Karpas-422 (cell line): ENCODE measurements around the gene FAM174C. TPM values are rescaled to one million over a fixed set of nuclear protein-coding genes. Genes with fewer than 3 reads are reported as not detected.

Experiments
- DNase-seq: peaks from one replicate; pipeline ENCODE4 v3.0.0-alpha.2; 2015
- H2AFZ ChIP-seq: fragments of 200-600 bp; sonication (generic); 2 replicates; pipeline ENCODE4 v1.6.1; 2014; ENCODE audit warnings: antibody characterized with exemption, low read length, mixed read lengths
- H3K27ac ChIP-seq: fragments of 200-600 bp; sonication (generic); 2 replicates; pipeline ENCODE4 v1.5.1; 2014; ENCODE audit warnings: mild to moderate bottlenecking, low read length, moderate library complexity
- H3K27me3 ChIP-seq: fragments of 200-600 bp; sonication (generic); 2 replicates; pipeline ENCODE4 v1.6.1; 2014; ENCODE audit warnings: low read length, mixed read lengths
- H3K36me3 ChIP-seq: fragments of 200-600 bp; sonication (generic); 2 replicates; pipeline ENCODE4 v1.6.1; 2014; ENCODE audit warnings: low read length, mixed read lengths; ENCODE audit not compliant: insufficient read depth
- H3K4me1 ChIP-seq: fragments of 200-600 bp; sonication (generic); 2 replicates; pipeline ENCODE4 v1.6.1; 2014; ENCODE audit warnings: mild to moderate bottlenecking, low read length, mixed read lengths
- H3K4me2 ChIP-seq: fragments of 200-600 bp; sonication (generic); 2 replicates; pipeline ENCODE4 v1.6.1; 2014; ENCODE audit warnings: low read length, low read depth, mild to moderate bottlenecking; ENCODE audit not compliant: poor library complexity, severe bottlenecking
- H3K4me3 ChIP-seq: fragments of 200-600 bp; sonication (generic); 2 replicates; pipeline ENCODE4 v1.5.1; 2014; ENCODE audit warnings: mild to moderate bottlenecking, antibody characterized with exemption, low read length, mixed read lengths
- H3K79me2 ChIP-seq: fragments of 200-600 bp; sonication (generic); 2 replicates; pipeline ENCODE4 v1.6.1; 2014; ENCODE audit warnings: mild to moderate bottlenecking, low read length, mixed read lengths
- H3K9ac ChIP-seq: fragments of 200-600 bp; sonication (generic); 2 replicates; pipeline ENCODE4 v1.6.0; 2014; ENCODE audit warnings: low read length
- H3K9me2 ChIP-seq: fragments of 200-600 bp; sonication (generic), shearing (Covaris generic); replicated peaks from 2 replicates; pipeline ENCODE4 v1.6.0; 2014; ENCODE audit warnings: mild to moderate bottlenecking, low read length, moderate library complexity; ENCODE audit not compliant: insufficient read depth
- H3K9me3 ChIP-seq: fragments of 300-700, 200-600 bp; sonication (generic); 2 replicates; pipeline ENCODE4 v1.6.1; 2014; ENCODE audit warnings: low read length, mixed read lengths
- H4K20me1 ChIP-seq: fragments of 200-600 bp; sonication (generic); 2 replicates; pipeline ENCODE4 v1.6.1; 2014; ENCODE audit warnings: mild to moderate bottlenecking, antibody characterized with exemption, low read length, low read depth; ENCODE audit not compliant: insufficient read depth
- total RNA-seq: library from RNA; depleted of rRNA; stranded (reverse); fragments of >200 nt; shearing (Covaris generic); gene quantifications from 2 replicates; pipeline ENCODE4 v1.2.3, GENCODE V29; 2014; ENCODE audit warnings: low replicate concordance; rRNA removed

The FAM174C gene
- total RNA-seq, 1 experiment from 2014 or later: 32.7 TPM

DNA sequence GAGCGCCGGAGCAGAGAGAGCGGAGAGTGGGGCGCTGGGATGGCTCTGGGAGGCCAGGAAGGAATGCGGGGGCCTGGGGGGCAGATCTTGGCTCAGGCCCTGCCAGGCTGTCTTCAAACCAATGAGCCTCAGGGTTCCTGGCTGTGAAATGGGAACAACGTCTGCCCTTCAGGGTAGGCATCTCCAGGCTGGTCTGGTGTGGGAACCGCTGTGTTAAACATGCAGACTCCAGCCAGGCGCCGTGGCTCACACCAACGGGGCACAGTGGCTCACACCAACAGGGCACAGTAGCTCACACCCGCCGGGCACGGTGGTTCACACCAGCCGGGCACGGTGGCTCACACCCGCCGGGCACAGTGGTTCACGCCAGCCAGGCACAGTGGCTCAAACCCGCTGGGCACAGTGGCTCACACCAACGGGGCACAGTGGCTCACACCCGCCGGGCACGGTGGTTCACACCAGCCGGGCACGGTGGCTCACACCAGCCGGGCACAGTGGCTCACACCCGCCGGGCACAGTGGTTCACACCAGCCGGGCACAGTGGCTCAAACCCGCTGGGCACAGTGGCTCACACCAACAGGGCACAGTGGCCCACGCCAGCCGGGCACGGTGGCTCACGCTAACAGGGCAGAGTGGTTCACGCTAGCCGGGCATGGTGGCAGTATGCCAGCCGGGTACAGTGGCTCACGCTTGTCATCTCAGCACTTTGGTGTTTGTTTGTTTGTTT is 50.4 kb downstream of the FAM174C start:
- H3K36me3 ChIP-seq: no peaks in the 10 kb centered on the region
- no peaks in the 10 kb centered on the region for H3K9me2 ChIP-seq
- DNase-seq: no peak
- H3K4me1 ChIP-seq: no peaks in the 10 kb centered on the region
- no peak overlapping the region for H3K4me2 ChIP-seq
- no peak overlapping the region for H2AFZ ChIP-seq
- H3K27ac ChIP-seq: no peak overlapping the region
- H3K9ac ChIP-seq: no peak overlapping the region
- no peaks in the 10 kb centered on the region for H3K9me3 ChIP-seq
- no peaks in the 10 kb centered on the region for H3K27me3 ChIP-seq
- no peaks in the 10 kb centered on the region for H3K79me2 ChIP-seq
- H3K4me3 ChIP-seq: no peak overlapping the region
- H4K20me1 ChIP-seq: no peaks in the 10 kb centered on the region

DNA sequence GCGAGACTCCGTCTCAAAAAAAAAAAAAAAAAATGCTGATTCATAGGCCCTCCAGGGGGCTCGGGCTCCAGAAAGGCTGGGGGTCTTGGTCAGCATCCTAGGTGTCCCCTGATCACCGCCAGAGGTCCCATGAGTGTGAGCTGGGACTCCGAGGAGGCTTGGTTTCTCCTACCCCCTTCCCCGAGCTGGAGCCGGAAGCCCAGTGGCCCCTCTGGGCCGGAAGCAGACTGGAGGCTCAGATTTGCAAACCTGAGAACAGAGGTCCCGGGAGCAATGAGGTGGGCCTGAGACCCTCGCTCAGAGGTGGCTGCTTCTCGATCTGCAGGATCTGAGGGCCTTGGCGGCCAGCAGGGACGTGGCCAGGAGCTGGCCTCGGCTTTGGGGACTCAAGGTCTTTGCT is 51.8 kb downstream of the FAM174C start:
- no peaks in the 10 kb centered on the region for H3K9me3 ChIP-seq
- H3K27ac ChIP-seq: no peak overlapping the region
- H3K36me3 ChIP-seq: no peaks in the 10 kb centered on the region
- H2AFZ ChIP-seq: no peak overlapping the region
- H3K4me2 ChIP-seq: no peak overlapping the region
- no peaks in the 10 kb centered on the region for H3K27me3 ChIP-seq
- H3K79me2 ChIP-seq: no peaks in the 10 kb centered on the region
- no peaks in the 10 kb centered on the region for H3K9me2 ChIP-seq
- H3K4me1 ChIP-seq: no peaks in the 10 kb centered on the region
- H3K4me3 ChIP-seq: no peak overlapping the region
- no peak overlapping the region for H3K9ac ChIP-seq
- H4K20me1 ChIP-seq: no peaks in the 10 kb centered on the region
- no peak for DNase-seq

Other genes starting within 250 kb of the FAM174C start
- gene CNN2, start 248.9 kb upstream of the FAM174C start, total RNA-seq: 88.6 and 97.9 TPM in 2 replicates
- 23.8 and 31.7 TPM in 2 replicates for gene ABCA7, start 235.4 kb upstream of the FAM174C start, total RNA-seq
- gene ARHGAP45, start 208.4 kb upstream of the FAM174C start, total RNA-seq: 31.5 and 114 TPM in 2 replicates
- 117 and 222 TPM in 2 replicates for gene POLR2E, start 180.2 kb upstream of the FAM174C start, total RNA-seq
- 286 and 423 TPM in 2 replicates for gene GPX4, start 171.5 kb upstream of the FAM174C start, total RNA-seq
- gene SBNO2, start 101.3 kb upstream of the FAM174C start, total RNA-seq: 7.9 and 17.1 TPM in 2 replicates
- 40.3 and 102 TPM in 2 replicates for gene STK11, start 69.8 kb upstream of the FAM174C start, total RNA-seq
- gene CBARP, start 37.5 kb upstream of the FAM174C start, total RNA-seq: 1.6 and 4.1 TPM in 2 replicates
- 64.3 and 110 TPM in 2 replicates for gene ATP5F1D, start 33.8 kb upstream of the FAM174C start, total RNA-seq
- gene MIDN, start 26.9 kb upstream of the FAM174C start, total RNA-seq: 21.4 and 40.5 TPM in 2 replicates
- gene CIRBP, start 6.2 kb upstream of the FAM174C start, total RNA-seq: 141 and 291 TPM in 2 replicates
- not detected in 2 replicates for gene EFNA2, start 10.3 kb downstream of the FAM174C start, total RNA-seq
- gene NDUFS7, start 108.4 kb downstream of the FAM174C start, total RNA-seq: 98.1 and 129 TPM in 2 replicates
- 63.7 and 144 TPM in 2 replicates for gene GAMT, start 126.0 kb downstream of the FAM174C start, total RNA-seq
- 110 and 244 TPM in 2 replicates for gene DAZAP1, start 132.1 kb downstream of the FAM174C start, total RNA-seq
- 2,088 and 3,414 TPM in 2 replicates for gene RPS15, start 162.9 kb downstream of the FAM174C start, total RNA-seq
- 1.1 and 2.8 TPM in 2 replicates for gene APC2, start 174.6 kb downstream of the FAM174C start, total RNA-seq
- gene C19orf25, start 203.7 kb downstream of the FAM174C start, total RNA-seq: 26.4 and 62.2 TPM in 2 replicates
- gene PCSK4, start 214.8 kb downstream of the FAM174C start, total RNA-seq: 2.0 and 5.0 TPM in 2 replicates
- gene REEP6, start 215.7 kb downstream of the FAM174C start, total RNA-seq: 1.3 and 1.5 TPM in 2 replicates
- gene ADAMTSL5, start 237.5 kb downstream of the FAM174C start, total RNA-seq: 0.94 and 2.6 TPM in 2 replicates
- gene PLK5, start 248.5 kb downstream of the FAM174C start, total RNA-seq: not detected in 2 replicates